Measurements from ENCODE around the gene ST6GALNAC4. TPM values are rescaled to one million over a fixed set of nuclear protein-coding genes. Genes with fewer than 3 reads are reported as not detected.
A peak's percentile ranks its signal among the peaks of the same experiment; 100 is the strongest.

Gene ST6GALNAC4
- total and polyA plus RNA-seq, 2 donors (not counting 1 experiment from before 2014, with no cell fraction given) = 80.5 to 199 TPM

- no peaks in the 10 kb centered on the region for H3K27me3 ChIP-seq (replicated peaks in 1 of 4; ENCODE audit: control extremely low read depth in 1 of 4, control insufficient read depth in 3 of 4, insufficient read depth in 4 of 4, low read length in 3 of 4)
Observed at GRCh38 chr9:127912296-127912695, 4.5 kb downstream of the ST6GALNAC4 start.

More at GRCh38 chr9:127912296-127912695, 4.5 kb downstream of the ST6GALNAC4 start:
- ATAC-seq (ENCODE audit: low read depth) (no peak), DNase-seq (peak; percentile 22)
- Mint-ChIP-seq H3K4me3 (peak overlapping the region; percentile 34), H3K27ac (peak overlapping the region; percentile 99), H3K9me3 (ENCODE audit: insufficient read depth) (no peaks in the 10 kb centered on the region), H3K27me3 (no peaks in the 10 kb centered on the region), H3K4me1 (peaks cover 57% of the 10 kb centered on the region)
- WGBS (ENCODE audit: insufficient coverage) = 99% methylated on average over 31 of the region's 31 CpGs
- peak overlapping the region; percentile 51 to 76 for H3K27ac ChIP-seq (ENCODE audit: low read length in 2 of 2)
- peaks cover 0 to 59% of the 10 kb centered on the region in 2 experiments for H3K36me3 ChIP-seq (replicated peaks in 1 of 2; ENCODE audit: control extremely low read depth in 1 of 2, control insufficient read depth in 1 of 2, extremely low read depth in 1 of 2, insufficient read depth in 2 of 2, low read length in 1 of 2)
- no peak overlapping the region for H3K9ac ChIP-seq (ENCODE audit: low read length)
- peaks cover 25 to 68% of the 10 kb centered on the region in 2 donors for H3K4me1 ChIP-seq (ENCODE audit: control insufficient read depth in 2 of 2, insufficient read depth in 2 of 2, low read length in 2 of 2)
- H2AFZ ChIP-seq (ENCODE audit: insufficient read depth, low read depth, low read length, poor library complexity, severe bottlenecking) = no peak overlapping the region
- POLR2A ChIA-PET = interaction anchor here (0.6 to 6.4 kb wide), 2 partner anchors 11 to 231 kb away, joined by 5 to 228 read pairs; partner anchors contain the start of gene ST6GALNAC6
- H3K4me2 ChIP-seq (replicated peaks; ENCODE audit: low read depth, low read length, poor library complexity, severe bottlenecking) = no peak overlapping the region
- TF ChIP-seq EZH2 (IDR thresholded peaks at IDR 0.05; ENCODE audit: borderline replicate concordance, insufficient read depth, low read depth, low read length, poor library complexity, severe bottlenecking) (no peak), CTCF (IDR thresholded peaks at IDR 0.05) (no peak)
- no peaks in the 10 kb centered on the region for H3K9me3 ChIP-seq (ENCODE audit: control extremely low read depth in 1 of 3, control insufficient read depth in 2 of 3, insufficient read depth in 1 of 3, low read length in 2 of 3)
- intact Hi-C loops (cut with micrococcal nuclease) = no loop called here
- H3K4me3 ChIP-seq (ENCODE audit: control extremely low read depth in 1 of 5, extremely low read depth in 1 of 5, insufficient read depth in 1 of 5, low read depth in 2 of 5, low read length in 4 of 5) = no peak overlapping the region
- H3K79me2 ChIP-seq (ENCODE audit: control insufficient read depth, insufficient read depth, low read length) = peaks cover 55% of the 10 kb centered on the region
- CTCF ChIA-PET = interaction anchor here (0.6 to 17.3 kb wide), 6 partner anchors 9 to 133 kb away, joined by 3 to 237 read pairs (median 4); no protein-coding TSS in a partner anchor
- no peaks in the 10 kb centered on the region for H4K20me1 ChIP-seq (ENCODE audit: control insufficient read depth, insufficient read depth, low read length, poor library complexity, severe bottlenecking)

All from B cell (primary cell).